IMR-90 (cell line): Measurements from ENCODE around the gene TRMT2A. TPM values are rescaled to one million over a fixed set of nuclear protein-coding genes. Genes with fewer than 3 reads are reported as not detected.

Source experiments
- ATAC-seq: fragments of 200-7000 bp; cut with Tn5 transposase; 2 replicates; pipeline ENCODE4 v1.9.1; 2020; ENCODE audit warnings: low read depth, mild to moderate bottlenecking, moderate library complexity
- BruUV-seq: library from RNA; stranded (reverse); fragments of 400-500 nt; replicated peaks from 2 replicates; lab custom pipeline; 2021; lab: Mats Ljungman, UMichigan
- CTCF ChIA-PET: fragments of 300-600 bp; formaldehyde crosslinking; extraction: SDS; loops from one replicate; lab custom pipeline; 2021; ENCODE audit warnings: antibody characterized with exemption; lab: Yijun Ruan, JAX
- POLR2A ChIA-PET: fragments of 300-600 bp; sonication (Branson Sonifier 250); formaldehyde crosslinking; loops from one replicate; lab custom pipeline; 2022; ENCODE audit warnings: antibody characterized with exemption; ENCODE audit not compliant: unreplicated experiment; lab: Charles Lee
- DNase-seq: peaks from one replicate; pipeline ENCODE4 v3.0.0; 2013
- H2AFZ ChIP-seq: replicated peaks from 2 replicates; pipeline ENCODE3; 2013; ENCODE audit warnings: low read length, mild to moderate bottlenecking; ENCODE audit not compliant: poor library complexity
- H2AK5ac ChIP-seq: 2 replicates; pipeline ENCODE4 v1.6.1; 2013; ENCODE audit warnings: low read depth, low read length, inconsistent platforms
- H2AK9ac ChIP-seq: replicated peaks from 2 replicates; pipeline ENCODE3; 2013; ENCODE audit warnings: mild to moderate bottlenecking, low read depth, low read length, moderate library complexity; ENCODE audit not compliant: poor library complexity
- H2BK120ac ChIP-seq: 2 replicates; pipeline ENCODE4 v1.6.1; 2013; ENCODE audit warnings: low read depth, low read length, inconsistent platforms
- H2BK15ac ChIP-seq: 3 replicates; pipeline ENCODE4 v1.6.1; 2013; ENCODE audit warnings: low read depth, low read length, inconsistent platforms
- H2BK20ac ChIP-seq: 2 replicates; pipeline ENCODE4 v1.6.1; 2013; ENCODE audit warnings: low read depth, mild to moderate bottlenecking, inconsistent platforms, low read length, moderate library complexity
- H2BK5ac ChIP-seq: 2 replicates; pipeline ENCODE4 v1.6.1; 2013; ENCODE audit warnings: mild to moderate bottlenecking, low read depth, low read length, inconsistent platforms; ENCODE audit not compliant: poor library complexity, severe bottlenecking
- H3K14ac ChIP-seq: replicated peaks from 2 replicates; pipeline ENCODE4 v1.6.1; 2013; ENCODE audit warnings: low read depth, low read length, inconsistent platforms
- H3K18ac ChIP-seq: 2 replicates; pipeline ENCODE4 v1.6.1; 2013; ENCODE audit warnings: low read depth, low read length, control low read depth
- H3K23ac ChIP-seq: 2 replicates; pipeline ENCODE4 v1.6.1; 2013; ENCODE audit warnings: low read depth, low read length, inconsistent platforms
- H3K27ac ChIP-seq: 2 replicates; pipeline ENCODE4 v1.5.1; 2013; ENCODE audit warnings: mild to moderate bottlenecking, control low read depth, low read length; ENCODE audit not compliant: insufficient read depth
- H3K27me3 ChIP-seq: 2 replicates; pipeline ENCODE4 v1.6.1; 2013; ENCODE audit warnings: low read length; ENCODE audit not compliant: control insufficient read depth, insufficient read depth
- H3K36me3 ChIP-seq: 2 replicates; pipeline ENCODE4 v1.6.1; 2013; ENCODE audit warnings: low read length, mixed read lengths; ENCODE audit not compliant: control insufficient read depth, insufficient read depth
- H3K4ac ChIP-seq: 2 replicates; pipeline ENCODE4 v1.6.1; 2013; ENCODE audit warnings: low read depth, low read length, inconsistent platforms
- H3K4me1 ChIP-seq: 2 replicates; pipeline ENCODE4 v1.6.1; 2013; ENCODE audit warnings: low read length, mixed read lengths; ENCODE audit not compliant: control insufficient read depth, insufficient read depth
- H3K4me2 ChIP-seq: 2 replicates; pipeline ENCODE4 v1.6.1; 2013; ENCODE audit warnings: low read depth, mild to moderate bottlenecking, control low read depth, low read length, moderate library complexity
- H3K4me3 ChIP-seq: 2 replicates; pipeline ENCODE4 v1.5.1; 2013; ENCODE audit warnings: low read depth, mild to moderate bottlenecking, control low read depth, low read length, moderate library complexity; ENCODE audit not compliant: insufficient read depth
- H3K56ac ChIP-seq: 2 replicates; pipeline ENCODE4 v1.6.1; 2013; ENCODE audit warnings: low read length, inconsistent platforms; ENCODE audit not compliant: insufficient read depth; ENCODE audit errors: extremely low read depth
- H3K79me1 ChIP-seq, 2 experiments: 2 replicates each; pipeline ENCODE4 v1.6.1; 2013; ENCODE audit warnings: low read length in 2 of 2, inconsistent platforms in 1 of 2, low read depth in 1 of 2
- H3K9ac ChIP-seq: 2 replicates; pipeline ENCODE4 v1.6.1; 2013; ENCODE audit warnings: low read depth, low read length, control low read depth
- H3K9me1 ChIP-seq: 2 replicates; pipeline ENCODE4 v1.6.1; 2013; ENCODE audit warnings: low read length, inconsistent platforms; ENCODE audit not compliant: insufficient read depth
- H3K9me3 ChIP-seq: 2 replicates; pipeline ENCODE4 v1.6.1; 2013; ENCODE audit warnings: low read length; ENCODE audit not compliant: control insufficient read depth, insufficient read depth
- H4K20me1 ChIP-seq: 2 replicates; pipeline ENCODE4 v1.6.1; 2013; ENCODE audit warnings: low read length, inconsistent platforms; ENCODE audit not compliant: insufficient read depth
- H4K5ac ChIP-seq: 2 replicates; pipeline ENCODE4 v1.6.1; 2013; ENCODE audit warnings: mild to moderate bottlenecking, low read depth, low read length, control low read depth
- H4K8ac ChIP-seq, 2 experiments: 2 replicates each; pipeline ENCODE4 v1.6.1; 2013; ENCODE audit warnings: low read depth in 2 of 2, low read length in 2 of 2, control low read depth in 1 of 2, inconsistent platforms in 1 of 2
- H4K91ac ChIP-seq: 2 replicates; pipeline ENCODE4 v1.6.1; 2013; ENCODE audit warnings: low read depth, low read length, inconsistent platforms; ENCODE audit not compliant: insufficient read depth
- BHLHE40 ChIP-seq: fragments of 150-350 bp; IDR thresholded peaks from 2 replicates; pipeline ENCODE4 v1.6.1; 2016; ENCODE audit warnings: mild to moderate bottlenecking, low read depth, low read length
- CEBPB ChIP-seq: IDR thresholded peaks from 2 replicates; pipeline ENCODE4 v1.6.1; 2012; ENCODE audit warnings: low read depth, low read length, improper control_type of control experiment
- CHD1 ChIP-seq: IDR thresholded peaks from 2 replicates; pipeline ENCODE4 v1.6.1; 2012; ENCODE audit warnings: low read depth, low read length, improper control_type of control experiment
- FOS ChIP-seq: fragments of 150-350 bp; IDR thresholded peaks from 2 replicates; pipeline ENCODE4 v1.6.1; 2016; ENCODE audit warnings: low read depth, low read length
- MAFK ChIP-seq: IDR thresholded peaks from 2 replicates; pipeline ENCODE4 v1.6.1; 2012; ENCODE audit warnings: low read depth, low read length, improper control_type of control experiment
- MAZ ChIP-seq: IDR thresholded peaks from 2 replicates; pipeline ENCODE4 v1.6.1; 2012; ENCODE audit warnings: low read depth, mild to moderate bottlenecking, low read length, improper control_type of control experiment, moderate library complexity, borderline replicate concordance
- MXI1 ChIP-seq: IDR thresholded peaks from 2 replicates; pipeline ENCODE4 v1.6.1; 2012; ENCODE audit warnings: low read depth, mild to moderate bottlenecking, low read length, moderate library complexity, borderline replicate concordance
- NFE2L2 ChIP-seq: fragments of 150-350 bp; IDR thresholded peaks from 2 replicates; pipeline ENCODE4 v1.6.1; 2016; ENCODE audit warnings: low read depth, mild to moderate bottlenecking, low read length
- POLR2A ChIP-seq: IDR thresholded peaks from 2 replicates; pipeline ENCODE4 v1.6.1; 2012; ENCODE audit warnings: mild to moderate bottlenecking, low read depth, low read length
- RAD21 ChIP-seq: IDR thresholded peaks from 2 replicates; pipeline ENCODE4 v1.6.1; 2012; ENCODE audit warnings: low read length, improper control_type of control experiment
- RCOR1 ChIP-seq: IDR thresholded peaks from 2 replicates; pipeline ENCODE4 v1.6.1; 2012; ENCODE audit warnings: mild to moderate bottlenecking, low read length, improper control_type of control experiment; ENCODE audit not compliant: insufficient replicate concordance
- RFX5 ChIP-seq: IDR thresholded peaks from 2 replicates; pipeline ENCODE4 v1.8.0; 2012; ENCODE audit warnings: low read depth, mild to moderate bottlenecking, low read length, moderate library complexity
- SMC3 ChIP-seq: fragments of 150-350 bp; IDR thresholded peaks from 2 replicates; pipeline ENCODE4 v1.6.1; 2016; ENCODE audit warnings: low read depth, mild to moderate bottlenecking, antibody characterized with exemption, low read length, moderate library complexity
- WGBS, 2 experiments: methylation state at CpG; one replicate each; pipeline versions ENCODE4 v1.1.5 to v1.1.7; 2013; ENCODE audit warnings: missing lambda C conversion rate in 2 of 2; ENCODE audit not compliant: insufficient read length in 1 of 2; ENCODE audit errors: extremely low coverage in 2 of 2; 5-methylcytosine and 5-hydroxymethylcytosine counted together
- dilution Hi-C: fragments of 300-500 bp; cut with HindIII; formaldehyde crosslinking; loops from one replicate; pipeline ENCODE4 v1.14.3; 2018; ENCODE audit warnings: low sequenced_read_pairs; ENCODE audit not compliant: unreplicated experiment
- in situ Hi-C: fragments of 300-500 bp; cut with MboI; formaldehyde crosslinking; loops from 3 replicates; pipeline ENCODE4 v1.14.3; 2019; ENCODE audit warnings: low sequenced_read_pairs, inconsistent platforms, mixed read lengths
- intact Hi-C: fragments of 100-400 bp; cut with micrococcal nuclease; formaldehyde crosslinking; loops from 2 replicates; pipeline ENCODE4 v1.10.0; 2022
- polyA plus RNA-seq, 3 experiments: library from polyadenylated mRNA; depleted of rRNA; stranded (reverse); fragments of >200 nt; gene quantifications; 2 replicates each; pipeline ENCODE4 v1.2.3, GENCODE V29; 2012; ENCODE audit warnings: low replicate concordance in 1 of 3
- total RNA-seq: library from RNA; depleted of rRNA; stranded (reverse); fragments of >200 nt; gene quantifications from 2 replicates; pipeline ENCODE4 v1.2.3, GENCODE V29; 2012

Gene TRMT2A
- total and polyA plus RNA-seq, 2 of the 4 experiments (the other 2 are of a cell fraction), result 22.0 to 39.1 TPM

DNA sequence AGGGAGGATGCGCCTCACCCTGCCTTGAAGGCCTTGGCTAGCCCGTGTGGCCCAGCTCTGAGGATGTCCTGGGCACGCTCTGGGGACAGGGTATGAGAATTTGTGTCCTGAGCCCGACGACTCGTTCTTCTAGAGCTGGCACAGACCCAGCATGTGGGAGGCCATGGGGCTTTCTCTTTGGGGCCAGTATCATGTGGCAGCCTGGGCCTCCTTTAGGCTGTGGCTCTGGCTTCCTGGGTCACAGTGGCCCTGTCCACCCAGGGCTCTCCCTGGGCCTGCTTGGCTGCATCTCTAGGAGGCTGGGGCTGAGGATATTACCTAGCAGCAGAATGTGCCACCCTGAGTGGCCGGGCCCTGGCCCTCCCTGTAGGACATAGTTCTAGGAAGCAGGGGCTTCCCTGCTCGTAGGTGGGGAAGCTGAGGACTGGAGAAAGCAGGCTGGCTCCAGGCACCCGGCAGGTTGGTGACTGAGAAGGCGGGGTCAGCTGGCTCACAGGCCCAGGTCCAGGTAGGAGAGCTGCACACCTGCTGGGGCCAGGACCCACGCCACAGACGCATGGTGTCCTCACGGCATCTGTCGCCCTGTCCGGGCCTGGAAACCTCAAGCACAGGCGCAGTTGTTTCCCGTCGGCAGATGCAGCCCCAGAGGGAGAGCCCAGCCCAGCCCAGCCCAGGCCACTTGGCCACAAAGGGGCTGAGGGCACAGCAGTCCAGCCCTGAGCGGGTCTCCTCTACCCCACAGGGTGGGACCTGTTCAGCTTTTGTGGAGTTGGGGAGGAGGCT is 27.0 kb upstream of the TRMT2A start:
- Histone ChIP-seq H2BK20ac (no peak overlapping the region), H4K5ac (no peak overlapping the region), H3K4me2 (no peak overlapping the region), H2BK120ac (no peak overlapping the region), H3K23ac (no peak overlapping the region), H3K27me3 (no peaks in the 10 kb centered on the region), H2BK5ac (no peak overlapping the region), H2AK5ac (no peak overlapping the region), H3K14ac (no peak overlapping the region), H3K4ac (no peak overlapping the region), H3K4me1 (peaks cover 16% of the 10 kb centered on the region), H3K18ac (no peak overlapping the region), H3K9me3 (no peaks in the 10 kb centered on the region), H3K9ac (no peak overlapping the region), H3K9me1 (peaks cover 11% of the 10 kb centered on the region; the same call in 1 of the 2 replicates), H3K36me3 (peaks cover 20% of the 10 kb centered on the region; the same call in 1 of the 2 replicates), H3K27ac (no peak overlapping the region), H3K79me1 (peaks cover 9 to 44% of the 10 kb centered on the region in 2 experiments; a peak in 3 of 4 replicates), H2AFZ (no peak overlapping the region), H3K56ac (no peak overlapping the region), H4K20me1 (peaks cover 26% of the 10 kb centered on the region), H3K4me3 (no peak overlapping the region), H2BK15ac (no peak overlapping the region), H4K91ac (no peak overlapping the region), H4K8ac (no peak overlapping the region), H2AK9ac (no peak overlapping the region)
- in situ Hi-C loops (no loop called here), dilution Hi-C loops (no loop called here), intact Hi-C loops (no loop called here)
- no peak for ATAC-seq
- 93% methylated on average over 12 of the region's 19 CpGs; no CpG with 5 or more reads in 1 of the 2 experiments for WGBS, 2 experiments
- POLR2A ChIA-PET, result no interaction called here
- TF ChIP-seq MAZ, result no peak
- no peak for TF ChIP-seq BHLHE40
- TF ChIP-seq RAD21, result no peak
- TF ChIP-seq MXI1, result no peak
- TF ChIP-seq RCOR1, result no peak
- no peak for TF ChIP-seq CHD1
- no peak for TF ChIP-seq MAFK
- no peak for TF ChIP-seq RFX5
- no peak for TF ChIP-seq NFE2L2
- no peak for TF ChIP-seq CEBPB
- no peak for TF ChIP-seq SMC3
- TF ChIP-seq POLR2A, result no peak
- no peak for TF ChIP-seq FOS
- no peak for DNase-seq
- CTCF ChIA-PET, result no interaction called here
- no TSS peak for BruUV-seq
